IgD-negative memory B cell (primary cell): ENCODE data around the gene SLC25A25. TPM values are rescaled to one million over a fixed set of nuclear protein-coding genes. Genes with fewer than 3 reads are reported as not detected.
A peak's percentile ranks its signal among the peaks of the same experiment; 100 is the strongest.
"Not testable (repeated sequence)": the region's sequence is repeated elsewhere in the genome, so short reads cannot be mapped to it uniquely, and the experiment has no call there.

Source experiments
- H3K27ac Mint-ChIP-seq, 3 donors: one replicate each; pipeline ENCODE4 v1.8.0; 2020 to 2022; ENCODE audit warnings: mild to moderate bottlenecking in 3 of 3, mixed read lengths in 3 of 3, moderate library complexity in 1 of 3
- H3K27me3 Mint-ChIP-seq: one replicate; pipeline ENCODE4 v1.8.0; 2021; ENCODE audit warnings: mixed read lengths
- H3K36me3 Mint-ChIP-seq: one replicate; pipeline ENCODE4 v1.8.0; 2020; ENCODE audit warnings: mild to moderate bottlenecking, mixed read lengths
- H3K4me1 Mint-ChIP-seq, 3 donors: one replicate each; pipeline ENCODE4 v1.8.0; 2020 to 2022; ENCODE audit warnings: mixed read lengths in 3 of 3, mild to moderate bottlenecking in 1 of 3
- H3K4me3 Mint-ChIP-seq, 4 donors: one replicate each; pipeline ENCODE4 v1.8.0; 2020 to 2022; ENCODE audit warnings: mild to moderate bottlenecking in 4 of 4, mixed read lengths in 4 of 4, moderate library complexity in 3 of 4
- H3K9me3 Mint-ChIP-seq, 3 donors: one replicate each; pipeline ENCODE4 v1.8.0; 2020 to 2021; ENCODE audit warnings: mixed read lengths in 3 of 3, mild to moderate bottlenecking in 1 of 3
- polyA plus RNA-seq: library from polyadenylated mRNA; unstranded; fragments of 300-500 nt; fragmentation: Illumina TruSeq; gene quantifications from one replicate; pipeline ENCODE4 v1.2.3, GENCODE V29; 2021

Gene SLC25A25
- polyA plus RNA-seq, 1 donor from 2014 or later: 7.4 TPM

GRCh38 chr9:128042043-128042442, 26.0 kb upstream of the SLC25A25 start:
- no peaks in the 10 kb centered on the region for H3K9me3 Mint-ChIP-seq
- H3K27ac Mint-ChIP-seq: peak overlapping the region in 1 of 3 donors; percentile 56
- peaks cover 0 to 2% (median 1%) of the 10 kb centered on the region in 3 donors for H3K4me1 Mint-ChIP-seq
- peaks cover 2% of the 10 kb centered on the region for H3K27me3 Mint-ChIP-seq
- H3K4me3 Mint-ChIP-seq: no peak overlapping the region
- H3K36me3 Mint-ChIP-seq: no peaks in the 10 kb centered on the region

GRCh38 chr9:128043467-128043868, 24.6 kb upstream of the SLC25A25 start:
- no peak overlapping the region for H3K27ac Mint-ChIP-seq
- no peaks in the 10 kb centered on the region for H3K36me3 Mint-ChIP-seq
- no peak overlapping the region for H3K4me3 Mint-ChIP-seq
- H3K27me3 Mint-ChIP-seq: peaks cover 2% of the 10 kb centered on the region
- no peaks in the 10 kb centered on the region for H3K9me3 Mint-ChIP-seq
- H3K4me1 Mint-ChIP-seq: peaks cover 0 to 2% (median 1%) of the 10 kb centered on the region in 3 donors

DNA sequence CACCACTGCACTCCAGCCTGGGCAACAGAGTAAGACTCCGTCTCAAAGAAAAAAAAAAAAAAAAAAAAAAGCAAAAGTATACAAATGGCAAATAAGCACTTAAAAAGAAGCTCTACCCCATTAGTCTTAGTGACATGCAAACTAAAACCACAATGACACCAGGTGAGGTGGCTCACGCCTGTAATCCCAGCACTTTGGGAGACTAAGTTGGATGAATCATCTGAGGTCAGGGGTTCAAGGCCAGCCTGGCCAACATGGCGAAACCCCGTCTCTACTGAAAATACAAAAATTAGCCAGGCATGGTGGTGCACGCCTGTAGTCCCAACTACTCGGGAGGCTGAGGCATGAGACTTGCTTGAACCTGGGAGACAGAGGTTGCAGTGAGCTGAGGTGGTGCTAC, 22.6 kb upstream of the SLC25A25 start:
- not testable (repeated sequence) for H3K9me3 Mint-ChIP-seq, H3K27ac Mint-ChIP-seq, H3K4me3 Mint-ChIP-seq, H3K4me1 Mint-ChIP-seq, H3K36me3 Mint-ChIP-seq, H3K27me3 Mint-ChIP-seq

GRCh38 chr9:128045831-128046230, 22.2 kb upstream of the SLC25A25 start:
- peaks cover 2% of the 10 kb centered on the region for H3K27me3 Mint-ChIP-seq
- no peak overlapping the region for H3K27ac Mint-ChIP-seq
- no peaks in the 10 kb centered on the region for H3K9me3 Mint-ChIP-seq
- peaks cover 1% of the 10 kb centered on the region for H3K36me3 Mint-ChIP-seq
- no peak overlapping the region for H3K4me3 Mint-ChIP-seq
- peaks cover 0 to 3% (median 1%) of the 10 kb centered on the region in 3 donors for H3K4me1 Mint-ChIP-seq

- H3K4me3 Mint-ChIP-seq: no peak overlapping the region
- peaks cover 1% of the 10 kb centered on the region for H3K36me3 Mint-ChIP-seq
- H3K27ac Mint-ChIP-seq: peak overlapping the region in 1 of 3 donors; percentile 23
- H3K9me3 Mint-ChIP-seq: no peaks in the 10 kb centered on the region
- H3K27me3 Mint-ChIP-seq: peaks cover under 1% of the 10 kb centered on the region
- peaks cover 0 to 1% (median 1%) of the 10 kb centered on the region in 3 donors for H3K4me1 Mint-ChIP-seq
These were observed 20.8 kb upstream of the SLC25A25 start for GRCh38 chr9:128047231-128047630.

- no peaks in the 10 kb centered on the region for H3K9me3 Mint-ChIP-seq
- H3K4me1 Mint-ChIP-seq: peaks cover 0 to 3% (median 2%) of the 10 kb centered on the region in 3 donors
- H3K27me3 Mint-ChIP-seq: no peaks in the 10 kb centered on the region
- H3K36me3 Mint-ChIP-seq: peaks cover 1% of the 10 kb centered on the region
- H3K27ac Mint-ChIP-seq: no peak overlapping the region
- H3K4me3 Mint-ChIP-seq: no peak overlapping the region
These were observed 19.4 kb upstream of the SLC25A25 start for GRCh38 chr9:128048663-128049062.

DNA sequence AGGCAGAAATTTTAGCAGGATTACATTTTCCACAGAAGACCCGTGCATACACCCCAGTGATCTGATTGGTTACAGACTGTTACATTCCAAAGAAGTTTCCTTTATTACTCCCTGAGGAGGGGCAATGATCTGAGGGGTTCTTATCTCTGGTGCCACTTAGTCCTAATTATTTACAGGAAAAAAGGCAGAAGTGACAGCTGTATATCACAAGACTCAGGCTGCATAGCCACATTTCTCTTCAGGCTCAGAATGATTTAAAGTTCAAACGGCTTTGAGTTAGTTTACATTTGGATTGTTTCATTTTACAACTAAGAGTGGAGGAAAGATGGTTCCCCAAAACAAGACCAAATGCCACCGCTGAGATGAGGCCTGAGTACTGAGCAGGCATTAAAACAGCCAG, 18.2 kb upstream of the SLC25A25 start:
- H3K27me3 Mint-ChIP-seq: no peaks in the 10 kb centered on the region
- no peaks in the 10 kb centered on the region for H3K9me3 Mint-ChIP-seq
- H3K4me3 Mint-ChIP-seq: no peak overlapping the region
- no peak overlapping the region for H3K27ac Mint-ChIP-seq
- H3K36me3 Mint-ChIP-seq: peaks cover 1% of the 10 kb centered on the region
- H3K4me1 Mint-ChIP-seq: peaks cover 0 to 6% (median 4%) of the 10 kb centered on the region in 3 donors

GRCh38 chr9:128051932-128052709, 15.9 kb upstream of the SLC25A25 start:
- Mint-ChIP-seq H3K9me3 (no peaks in the 10 kb centered on the region), H3K27me3 (no peaks in the 10 kb centered on the region), H3K27ac (no peak overlapping the region), H3K36me3 (peaks cover 1% of the 10 kb centered on the region), H3K4me3 (no peak overlapping the region), H3K4me1 (peaks cover 0 to 7% (median 4%) of the 10 kb centered on the region in 3 donors)

DNA sequence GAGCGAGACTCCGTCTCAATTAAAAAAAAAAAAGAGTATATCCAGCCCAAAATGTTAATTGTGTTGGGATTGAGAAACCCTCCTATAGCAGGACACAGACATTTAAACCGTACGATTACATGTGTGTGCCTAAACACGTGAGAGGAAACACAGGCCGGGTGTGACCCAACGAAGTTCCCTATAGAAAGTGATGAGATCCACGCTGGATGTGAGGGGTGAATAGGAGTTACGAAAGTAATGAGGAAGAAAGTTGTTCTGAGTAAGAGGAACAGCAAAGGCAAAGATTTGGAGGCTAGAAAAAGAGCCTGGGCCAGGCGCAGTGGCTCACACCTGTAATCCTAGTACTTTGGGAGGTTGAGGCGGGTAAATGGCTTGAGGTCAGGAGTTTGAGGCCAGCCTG, 14.5 kb upstream of the SLC25A25 start:
- no peaks in the 10 kb centered on the region for H3K9me3 Mint-ChIP-seq
- H3K27ac Mint-ChIP-seq: no peak overlapping the region
- no peaks in the 10 kb centered on the region for H3K27me3 Mint-ChIP-seq
- peaks cover 1% of the 10 kb centered on the region for H3K36me3 Mint-ChIP-seq
- no peak overlapping the region for H3K4me3 Mint-ChIP-seq
- H3K4me1 Mint-ChIP-seq: peaks cover 0 to 9% (median 4%) of the 10 kb centered on the region in 3 donors

GRCh38 chr9:128054087-128054486, 13.9 kb upstream of the SLC25A25 start:
- Mint-ChIP-seq H3K27me3 (no peaks in the 10 kb centered on the region), H3K27ac (peak overlapping the region in 1 of 3 donors; percentile 36), H3K4me1 (peaks cover 0 to 9% (median 4%) of the 10 kb centered on the region in 3 donors), H3K4me3 (no peak overlapping the region), H3K9me3 (no peaks in the 10 kb centered on the region), H3K36me3 (peaks cover 1% of the 10 kb centered on the region)

DNA sequence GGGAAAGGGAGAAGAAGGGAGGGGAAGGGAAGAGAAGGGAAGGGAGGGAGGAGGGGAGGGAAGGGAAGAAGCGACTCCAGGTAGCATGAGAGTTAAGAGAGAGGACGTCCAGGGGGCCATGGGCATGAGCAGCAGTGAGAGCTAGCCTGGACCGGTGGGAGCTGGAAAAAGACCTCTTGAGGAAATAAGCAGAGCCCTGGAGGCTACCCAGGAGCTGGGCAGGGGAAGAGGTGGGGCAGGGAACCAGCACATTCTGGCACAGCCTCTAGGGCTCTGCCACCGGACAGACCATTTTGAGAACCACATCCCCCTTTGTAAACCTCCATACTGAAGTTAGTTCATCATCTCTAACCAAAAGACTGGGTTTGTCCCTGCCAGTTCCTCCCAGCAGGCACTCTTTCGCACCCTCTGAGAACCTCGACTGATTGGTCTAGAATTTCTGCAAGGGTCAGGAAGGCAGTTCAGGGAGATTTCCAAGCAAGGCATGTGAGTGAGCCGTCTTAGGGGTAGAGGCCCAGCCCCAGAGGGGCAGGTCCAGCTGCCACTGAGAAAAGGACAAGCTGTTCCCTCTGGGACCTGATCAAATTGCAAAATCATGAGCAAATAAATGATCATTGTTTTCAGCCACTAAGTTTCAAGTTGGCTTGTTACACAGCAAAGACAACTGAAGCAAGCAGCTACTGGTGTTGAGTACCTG, 12.5 kb upstream of the SLC25A25 start:
- Mint-ChIP-seq H3K27ac (no peak overlapping the region), H3K9me3 (no peaks in the 10 kb centered on the region), H3K4me3 (no peak overlapping the region), H3K27me3 (no peaks in the 10 kb centered on the region), H3K36me3 (no peaks in the 10 kb centered on the region), H3K4me1 (peaks cover 0 to 7% (median 4%) of the 10 kb centered on the region in 3 donors)

- H3K36me3 Mint-ChIP-seq: no peaks in the 10 kb centered on the region
These were observed 11.9 kb upstream of the SLC25A25 start for GRCh38 chr9:128056086-128056485.

GRCh38 chr9:128056887-128057723, 10.9 kb upstream of the SLC25A25 start:
- Mint-ChIP-seq H3K9me3 (no peaks in the 10 kb centered on the region), H3K27ac (no peak overlapping the region), H3K36me3 (no peaks in the 10 kb centered on the region), H3K4me1 (peaks cover 12 to 19% (median 17%) of the 10 kb centered on the region in 3 donors), H3K27me3 (no peaks in the 10 kb centered on the region), H3K4me3 (no peak overlapping the region)

More at GRCh38 chr9:128056086-128056485, 11.9 kb upstream of the SLC25A25 start:
- H3K27ac Mint-ChIP-seq: no peak overlapping the region
- no peak overlapping the region for H3K4me3 Mint-ChIP-seq
- no peaks in the 10 kb centered on the region for H3K27me3 Mint-ChIP-seq
- no peaks in the 10 kb centered on the region for H3K9me3 Mint-ChIP-seq
- H3K4me1 Mint-ChIP-seq: peaks cover 3 to 9% (median 7%) of the 10 kb centered on the region in 3 donors

GRCh38 chr9:128057724-128058409, 10.2 kb upstream of the SLC25A25 start:
- Mint-ChIP-seq H3K9me3 (no peaks in the 10 kb centered on the region), H3K27me3 (no peaks in the 10 kb centered on the region), H3K4me3 (no peak overlapping the region), H3K4me1 (peaks cover 16 to 22% (median 20%) of the 10 kb centered on the region in 3 donors), H3K27ac (no peak overlapping the region), H3K36me3 (no peaks in the 10 kb centered on the region)
